GM12872 (cell line): ENCODE measurements around the gene MCMBP.

ENCODE experiments used
- TF ChIP-seq, protein P1 (sequence below): IDR thresholded peaks from 3 replicates; pipeline ENCODE4 v1.5.1; 2011; ENCODE audit warnings: low read depth, mild to moderate bottlenecking, low read length, moderate library complexity; ENCODE audit not compliant: insufficient read depth

MCMBP gene

DNA sequence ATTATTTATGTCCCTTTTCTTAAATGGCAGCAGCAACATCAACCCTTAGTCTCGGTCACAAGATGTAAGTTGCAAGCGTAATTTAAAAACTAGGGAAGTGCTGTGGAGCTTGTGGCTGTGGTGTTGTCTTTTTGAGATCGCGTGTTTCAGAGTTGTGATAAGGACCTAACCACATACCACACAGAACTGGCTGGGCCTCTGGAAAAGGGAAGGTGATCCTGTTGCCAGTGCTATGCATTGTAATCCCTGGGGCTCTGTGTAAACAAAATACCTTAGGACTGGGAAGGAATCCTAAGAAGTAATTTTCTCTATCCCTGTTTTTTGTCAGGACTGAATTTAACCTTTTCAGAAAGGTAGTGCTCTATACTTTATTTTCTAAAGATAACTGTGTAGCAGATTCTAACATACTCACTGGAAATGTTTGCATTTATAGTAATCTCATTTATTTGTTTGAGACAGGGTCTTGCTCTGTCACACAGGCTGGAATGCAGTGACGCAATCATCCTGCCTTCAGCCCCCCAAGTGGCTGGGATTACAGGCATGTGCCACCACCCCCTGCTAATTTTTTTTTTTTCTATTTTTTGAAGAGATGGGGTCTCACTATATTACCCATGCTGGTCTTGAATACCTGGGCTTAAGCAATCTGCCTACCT is 86.4 kb downstream of the MCMBP start:
- TF ChIP-seq, protein P1, sequence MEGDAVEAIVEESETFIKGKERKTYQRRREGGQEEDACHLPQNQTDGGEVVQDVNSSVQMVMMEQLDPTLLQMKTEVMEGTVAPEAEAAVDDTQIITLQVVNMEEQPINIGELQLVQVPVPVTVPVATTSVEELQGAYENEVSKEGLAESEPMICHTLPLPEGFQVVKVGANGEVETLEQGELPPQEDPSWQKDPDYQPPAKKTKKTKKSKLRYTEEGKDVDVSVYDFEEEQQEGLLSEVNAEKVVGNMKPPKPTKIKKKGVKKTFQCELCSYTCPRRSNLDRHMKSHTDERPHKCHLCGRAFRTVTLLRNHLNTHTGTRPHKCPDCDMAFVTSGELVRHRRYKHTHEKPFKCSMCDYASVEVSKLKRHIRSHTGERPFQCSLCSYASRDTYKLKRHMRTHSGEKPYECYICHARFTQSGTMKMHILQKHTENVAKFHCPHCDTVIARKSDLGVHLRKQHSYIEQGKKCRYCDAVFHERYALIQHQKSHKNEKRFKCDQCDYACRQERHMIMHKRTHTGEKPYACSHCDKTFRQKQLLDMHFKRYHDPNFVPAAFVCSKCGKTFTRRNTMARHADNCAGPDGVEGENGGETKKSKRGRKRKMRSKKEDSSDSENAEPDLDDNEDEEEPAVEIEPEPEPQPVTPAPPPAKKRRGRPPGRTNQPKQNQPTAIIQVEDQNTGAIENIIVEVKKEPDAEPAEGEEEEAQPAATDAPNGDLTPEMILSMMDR, result no peak

DNA sequence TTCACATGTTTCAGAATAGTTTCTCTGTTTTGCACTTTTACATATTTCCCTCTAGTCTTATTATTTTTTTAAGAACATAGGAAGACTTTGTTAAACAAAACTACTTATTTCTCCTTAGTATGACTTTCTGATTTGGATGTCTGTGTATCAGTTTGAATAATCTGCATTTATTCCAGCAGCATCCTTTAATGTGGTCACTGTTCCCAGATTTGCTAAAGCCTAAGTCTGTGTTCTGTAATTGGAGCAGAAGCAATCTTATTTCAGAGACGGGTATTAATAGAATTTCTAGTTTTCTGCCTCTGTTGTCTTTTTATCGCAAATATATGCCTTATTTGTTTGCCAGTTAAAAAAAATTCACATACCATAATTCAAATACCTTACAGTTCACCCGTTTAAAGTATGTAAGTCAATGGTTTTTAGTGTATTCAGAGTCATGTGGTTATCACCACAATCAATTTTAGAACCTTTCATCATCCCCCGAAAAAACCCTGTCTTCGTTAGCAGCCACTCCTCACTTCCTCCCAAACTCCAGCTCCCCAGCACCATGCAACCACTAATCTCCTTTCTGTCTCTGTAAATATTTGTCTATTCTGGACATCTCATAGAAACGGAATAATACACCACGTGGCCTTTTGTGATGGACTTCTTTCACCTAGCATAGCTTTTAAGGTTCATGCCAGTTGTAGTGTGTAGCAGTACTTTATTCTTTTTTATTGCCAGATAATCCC is 88.1 kb downstream of the MCMBP start:
- TF ChIP-seq, protein P1, result no peak

GRCh38 chr10:119783665-119784027 is 89.0 kb downstream of the MCMBP start:
- TF ChIP-seq, protein P1, result no peak

GRCh38 chr10:119782981-119783664 is 89.5 kb downstream of the MCMBP start:
- TF ChIP-seq, protein P1, result no peak

GRCh38 chr10:119781498-119781897 is 91.1 kb downstream of the MCMBP start:
- TF ChIP-seq, protein P1, result no peak

- TF ChIP-seq, protein P1, result no peak
Observed at GRCh38 chr10:119780879-119781480, 91.7 kb downstream of the MCMBP start.
